Measurements from ENCODE around the gene AVL9. TPM values are rescaled to one million over a fixed set of nuclear protein-coding genes. Genes with fewer than 3 reads are reported as not detected.
"Not testable (repeated sequence)": the region's sequence is repeated elsewhere in the genome, so short reads cannot be mapped to it uniquely, and the experiment has no call there.

The AVL9 gene
- total and polyA plus RNA-seq, 8 donors = 4.6 to 23.4 (median 17.2) TPM

GRCh38 chr7:32588657-32589056 is 93.4 kb downstream of the AVL9 start:
- no peak for FAIRE-seq
- peak in 1 of 4 donors; percentile 22 for ATAC-seq
- WGBS, 2 donors = 50 to 58% methylated on average over 2 of the region's 2 CpGs
- Histone ChIP-seq H3K4me1 (peaks cover 0 to 4% (median 4%) of the 10 kb centered on the region in 3 donors), H3K9me3 (no peaks in the 10 kb centered on the region), H3K36me3 (peaks cover 0 to 7% (median 5%) of the 10 kb centered on the region in 3 donors), H3K4me3 (no peak overlapping the region), H3K27ac (no peak overlapping the region), H3K27me3 (no peaks in the 10 kb centered on the region)
- intact Hi-C loops (cut with DNase I) = no loop called here
- TF ChIP-seq, protein P1, sequence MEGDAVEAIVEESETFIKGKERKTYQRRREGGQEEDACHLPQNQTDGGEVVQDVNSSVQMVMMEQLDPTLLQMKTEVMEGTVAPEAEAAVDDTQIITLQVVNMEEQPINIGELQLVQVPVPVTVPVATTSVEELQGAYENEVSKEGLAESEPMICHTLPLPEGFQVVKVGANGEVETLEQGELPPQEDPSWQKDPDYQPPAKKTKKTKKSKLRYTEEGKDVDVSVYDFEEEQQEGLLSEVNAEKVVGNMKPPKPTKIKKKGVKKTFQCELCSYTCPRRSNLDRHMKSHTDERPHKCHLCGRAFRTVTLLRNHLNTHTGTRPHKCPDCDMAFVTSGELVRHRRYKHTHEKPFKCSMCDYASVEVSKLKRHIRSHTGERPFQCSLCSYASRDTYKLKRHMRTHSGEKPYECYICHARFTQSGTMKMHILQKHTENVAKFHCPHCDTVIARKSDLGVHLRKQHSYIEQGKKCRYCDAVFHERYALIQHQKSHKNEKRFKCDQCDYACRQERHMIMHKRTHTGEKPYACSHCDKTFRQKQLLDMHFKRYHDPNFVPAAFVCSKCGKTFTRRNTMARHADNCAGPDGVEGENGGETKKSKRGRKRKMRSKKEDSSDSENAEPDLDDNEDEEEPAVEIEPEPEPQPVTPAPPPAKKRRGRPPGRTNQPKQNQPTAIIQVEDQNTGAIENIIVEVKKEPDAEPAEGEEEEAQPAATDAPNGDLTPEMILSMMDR (IDR thresholded peaks at IDR 0.05) = no peak
- no peak for DNase-seq

DNA sequence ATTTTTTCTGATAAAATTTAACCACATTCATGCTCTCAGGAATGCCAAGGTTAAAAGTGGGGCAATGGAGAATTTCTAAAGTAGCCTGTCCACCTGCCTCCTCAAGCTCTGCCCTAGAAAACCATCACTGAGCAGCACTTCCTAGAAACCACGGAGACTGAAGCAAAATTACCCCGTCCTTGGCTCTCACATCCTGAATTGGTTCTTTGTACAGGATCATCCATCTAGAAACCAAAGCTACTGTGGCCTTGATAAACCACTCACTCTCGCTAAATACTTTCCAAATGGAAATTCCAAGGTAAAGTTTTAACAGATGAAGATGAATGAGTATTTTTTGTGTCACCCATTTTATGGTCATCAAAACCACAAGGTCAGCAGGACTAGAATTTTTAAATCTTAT is 96.6 kb downstream of the AVL9 start:
- no peak for DNase-seq
- Histone ChIP-seq H3K9me3 (no peaks in the 10 kb centered on the region), H3K4me3 (no peak overlapping the region), H3K36me3 (no peaks in the 10 kb centered on the region), H3K27me3 (no peaks in the 10 kb centered on the region), H3K27ac (no peak overlapping the region), H3K4me1 (peaks cover 0 to 4% (median 4%) of the 10 kb centered on the region in 3 donors)
- FAIRE-seq = no peak
- ATAC-seq = peak in 1 of 4 donors; percentile 21
- 62 to 74% methylated on average over 3 of the region's 3 CpGs for WGBS, 2 donors
- TF ChIP-seq, protein P1 (IDR thresholded peaks at IDR 0.05) = no peak
- intact Hi-C loops (cut with DNase I) = no loop called here

GRCh38 chr7:32592701-32593100 is 97.4 kb downstream of the AVL9 start:
- H3K9me3 ChIP-seq = no peaks in the 10 kb centered on the region
- ATAC-seq (no peak), DNase-seq (no peak), FAIRE-seq (no peak)
- 97 to 98% methylated on average over 4 of the region's 4 CpGs for WGBS, 2 donors
- H3K27ac ChIP-seq = no peak overlapping the region
- TF ChIP-seq, protein P1 (IDR thresholded peaks at IDR 0.05) = no peak
- intact Hi-C loops (cut with DNase I) = no loop called here
- H3K4me1 ChIP-seq = peaks cover 0 to 4% (median 4%) of the 10 kb centered on the region in 3 donors
- H3K4me3 ChIP-seq = no peak overlapping the region
- H3K36me3 ChIP-seq = no peaks in the 10 kb centered on the region
- no peaks in the 10 kb centered on the region for H3K27me3 ChIP-seq

DNA sequence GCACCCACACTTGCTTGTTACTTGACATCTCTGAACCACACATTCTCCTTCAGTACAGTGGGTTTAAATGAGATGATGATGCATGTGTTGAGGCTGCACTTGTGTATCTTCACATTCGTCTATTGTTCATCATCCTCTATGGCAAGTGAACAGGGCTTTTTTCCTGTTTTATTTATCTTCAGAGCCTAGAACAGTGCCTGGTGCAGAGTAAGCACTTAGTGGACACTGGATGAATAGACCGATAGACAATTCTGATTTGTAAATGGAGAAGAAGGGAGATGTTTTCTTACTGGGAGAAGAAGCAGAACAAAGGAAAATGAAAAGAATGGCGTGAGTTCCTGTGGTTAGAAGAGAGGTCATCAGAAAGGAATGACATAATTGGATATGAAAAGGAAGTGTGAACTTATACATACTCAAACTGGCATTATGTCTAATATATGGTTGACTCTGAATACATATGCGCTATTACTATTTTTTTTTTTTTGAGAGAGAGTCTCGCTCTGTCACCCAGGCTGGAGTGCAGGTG is 99.7 kb downstream of the AVL9 start:
- Histone ChIP-seq H3K36me3 (no peaks in the 10 kb centered on the region), H3K27ac (no peak overlapping the region), H3K4me1 (no peaks in the 10 kb centered on the region), H3K27me3 (no peaks in the 10 kb centered on the region), H3K9me3 (no peaks in the 10 kb centered on the region), H3K4me3 (no peak overlapping the region)
- TF ChIP-seq, protein P1 (IDR thresholded peaks at IDR 0.05) = no peak
- ATAC-seq = no peak
- 95 to 98% methylated on average over 5 of the region's 5 CpGs for WGBS, 2 donors
- DNase-seq = no peak
- no peak for FAIRE-seq
- intact Hi-C loops (cut with DNase I) = no loop called here

DNA sequence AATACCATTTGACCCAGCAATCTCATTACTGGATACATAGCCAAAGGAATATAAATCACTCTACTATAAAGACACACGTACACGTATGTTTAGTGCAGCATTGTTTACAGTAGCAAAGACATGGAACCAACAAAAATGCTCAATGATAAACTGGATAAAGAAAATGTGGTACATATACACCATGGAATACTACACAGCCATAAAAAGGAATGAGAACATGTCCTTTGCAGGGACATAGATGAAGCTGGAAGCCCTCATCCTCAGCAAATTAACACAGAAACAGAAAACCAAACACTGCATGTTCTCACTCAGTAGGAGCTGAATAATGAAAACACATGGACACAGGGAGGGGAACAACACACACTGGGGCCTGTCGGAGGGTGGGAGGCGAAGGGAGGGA is 105.9 kb downstream of the AVL9 start:
- WGBS, 2 donors = 96 to 98% methylated on average over 4 of the region's 4 CpGs

More for the DNA sequence above, 105.9 kb downstream of the AVL9 start:
- H3K4me3 ChIP-seq; intact Hi-C loops (cut with DNase I); DNase-seq; H3K27me3 ChIP-seq; H3K9me3 ChIP-seq; ATAC-seq; H3K27ac ChIP-seq; H3K36me3 ChIP-seq; FAIRE-seq; H3K4me1 ChIP-seq: not testable (repeated sequence)

Data from pancreas (tissue), 10 donors.